Neural crest cell (in vitro differentiated cells): Measurements from ENCODE around the gene FAM229B. TPM values are rescaled to one million over a fixed set of nuclear protein-coding genes. Genes with fewer than 3 reads are reported as not detected.

Source experiments
- DNase-seq: peaks from one replicate; pipeline ENCODE4 v3.0.0; 2021; ENCODE audit warnings: low read depth, mixed read lengths, low spot score
- H3K27ac Mint-ChIP-seq: one replicate; pipeline ENCODE4 v1.8.0; 2021; ENCODE audit warnings: mild to moderate bottlenecking, mixed read lengths; ENCODE audit not compliant: unreplicated experiment
- H3K27me3 Mint-ChIP-seq: 2 replicates; pipeline ENCODE4 v1.8.0; 2021; ENCODE audit warnings: low read depth, mild to moderate bottlenecking, mixed read lengths
- H3K36me3 Mint-ChIP-seq: 2 replicates; pipeline ENCODE4 v1.8.0; 2021; ENCODE audit warnings: low read depth, mild to moderate bottlenecking, mixed read lengths
- H3K4me1 Mint-ChIP-seq: 2 replicates; pipeline ENCODE4 v1.8.0; 2021; ENCODE audit warnings: mixed read lengths
- H3K4me3 Mint-ChIP-seq: one replicate; pipeline ENCODE4 v1.8.0; 2021; ENCODE audit warnings: mild to moderate bottlenecking, mixed read lengths
- H3K9me3 Mint-ChIP-seq: 2 replicates; pipeline ENCODE4 v1.8.0; 2021; ENCODE audit warnings: mixed read lengths
- total RNA-seq: library from RNA; stranded (reverse); gene quantifications from 2 replicates; pipeline ENCODE4 v1.2.1, GENCODE V29; 2021
- TF ChIP-seq, protein P1 (sequence below): fragments of 200-600 bp; sonication (generic); conservative IDR thresholded peaks from 2 replicates; pipeline ENCODE4 v1.5.0; 2021; ENCODE audit warnings: antibody characterized with exemption, mild to moderate bottlenecking

The FAM229B gene
- total RNA-seq, 1 donor from 2014 or later = 30.3 TPM

DNA sequence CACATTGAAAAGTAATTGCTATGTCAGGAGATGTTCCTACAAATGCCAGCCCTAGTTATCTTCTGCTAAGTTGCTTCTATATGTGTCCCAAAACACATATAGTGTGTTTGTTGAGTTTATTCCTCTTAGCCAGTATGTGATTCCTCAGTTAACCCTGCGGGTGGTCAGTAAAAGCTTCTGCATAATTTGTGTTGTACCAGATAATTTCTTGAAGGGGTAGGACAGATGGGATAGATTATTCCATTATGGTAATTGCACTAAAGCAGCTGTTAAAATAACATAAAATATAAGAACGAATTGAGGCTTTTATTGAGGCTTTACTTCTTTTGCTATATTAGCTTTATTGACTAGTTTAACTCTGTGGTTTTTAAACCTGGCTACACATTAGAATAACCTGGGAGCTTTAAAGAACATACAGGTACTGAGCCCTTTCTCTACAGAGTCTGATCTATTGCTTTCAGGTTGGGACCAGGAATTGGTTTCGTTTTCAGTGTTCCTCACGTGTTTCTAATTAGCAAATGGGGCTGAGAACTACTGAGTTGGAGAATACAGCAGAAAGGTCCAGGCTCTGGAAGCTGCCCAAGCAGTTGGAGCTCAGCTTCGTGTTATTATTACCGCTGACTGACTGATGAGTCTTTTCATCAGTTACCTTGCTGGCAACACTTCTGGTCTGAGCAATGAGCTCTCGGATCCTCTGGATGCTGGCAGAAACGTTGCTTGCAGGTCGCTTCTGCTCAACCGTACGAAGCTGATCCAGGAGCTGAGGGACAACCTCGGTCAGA lies 56.9 kb downstream of the FAM229B start:
- no peak overlapping the region for H3K27ac Mint-ChIP-seq
- H3K9me3 Mint-ChIP-seq = no peaks in the 10 kb centered on the region

GRCh38 chr6:112145080-112145573 lies 57.7 kb downstream of the FAM229B start:
- no peaks in the 10 kb centered on the region for H3K9me3 Mint-ChIP-seq
- H3K36me3 Mint-ChIP-seq = no peaks in the 10 kb centered on the region
- H3K27me3 Mint-ChIP-seq = no peaks in the 10 kb centered on the region
- no peak overlapping the region for H3K4me3 Mint-ChIP-seq
- H3K27ac Mint-ChIP-seq = no peak overlapping the region
- H3K4me1 Mint-ChIP-seq = no peaks in the 10 kb centered on the region
- no peak for DNase-seq
- TF ChIP-seq, protein P1, sequence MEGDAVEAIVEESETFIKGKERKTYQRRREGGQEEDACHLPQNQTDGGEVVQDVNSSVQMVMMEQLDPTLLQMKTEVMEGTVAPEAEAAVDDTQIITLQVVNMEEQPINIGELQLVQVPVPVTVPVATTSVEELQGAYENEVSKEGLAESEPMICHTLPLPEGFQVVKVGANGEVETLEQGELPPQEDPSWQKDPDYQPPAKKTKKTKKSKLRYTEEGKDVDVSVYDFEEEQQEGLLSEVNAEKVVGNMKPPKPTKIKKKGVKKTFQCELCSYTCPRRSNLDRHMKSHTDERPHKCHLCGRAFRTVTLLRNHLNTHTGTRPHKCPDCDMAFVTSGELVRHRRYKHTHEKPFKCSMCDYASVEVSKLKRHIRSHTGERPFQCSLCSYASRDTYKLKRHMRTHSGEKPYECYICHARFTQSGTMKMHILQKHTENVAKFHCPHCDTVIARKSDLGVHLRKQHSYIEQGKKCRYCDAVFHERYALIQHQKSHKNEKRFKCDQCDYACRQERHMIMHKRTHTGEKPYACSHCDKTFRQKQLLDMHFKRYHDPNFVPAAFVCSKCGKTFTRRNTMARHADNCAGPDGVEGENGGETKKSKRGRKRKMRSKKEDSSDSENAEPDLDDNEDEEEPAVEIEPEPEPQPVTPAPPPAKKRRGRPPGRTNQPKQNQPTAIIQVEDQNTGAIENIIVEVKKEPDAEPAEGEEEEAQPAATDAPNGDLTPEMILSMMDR = no peak

More for the DNA sequence above, 56.9 kb downstream of the FAM229B start:
- no peak for DNase-seq
- TF ChIP-seq, protein P1 = no peak
- no peaks in the 10 kb centered on the region for H3K4me1 Mint-ChIP-seq
- H3K4me3 Mint-ChIP-seq = no peak overlapping the region
- H3K36me3 Mint-ChIP-seq = no peaks in the 10 kb centered on the region
- H3K27me3 Mint-ChIP-seq = no peaks in the 10 kb centered on the region

DNA sequence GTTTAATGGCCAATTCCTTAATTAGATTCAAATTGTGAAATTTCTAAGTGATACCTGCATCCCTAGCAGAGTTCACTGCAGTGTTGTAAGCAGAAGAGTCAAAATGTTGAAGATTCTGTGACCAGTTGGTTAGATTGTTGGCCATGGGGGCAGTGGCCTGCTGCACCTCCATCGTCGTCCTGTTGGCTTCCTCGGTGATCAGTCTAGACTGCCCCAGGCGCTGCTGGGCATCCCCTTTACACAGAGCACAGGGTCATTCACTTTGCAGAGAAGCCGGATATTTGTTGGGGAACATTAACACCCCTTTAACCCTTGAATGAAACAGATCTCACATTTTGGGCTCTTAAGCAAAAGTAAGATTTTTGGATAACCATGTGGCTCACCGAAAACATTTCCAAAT lies 60.7 kb downstream of the FAM229B start:
- no peaks in the 10 kb centered on the region for H3K36me3 Mint-ChIP-seq
- no peak overlapping the region for H3K27ac Mint-ChIP-seq
- H3K27me3 Mint-ChIP-seq = no peaks in the 10 kb centered on the region
- no peak overlapping the region for H3K4me3 Mint-ChIP-seq
- TF ChIP-seq, protein P1 = no peak
- H3K9me3 Mint-ChIP-seq = no peaks in the 10 kb centered on the region
- H3K4me1 Mint-ChIP-seq = no peaks in the 10 kb centered on the region
- no peak for DNase-seq

DNA sequence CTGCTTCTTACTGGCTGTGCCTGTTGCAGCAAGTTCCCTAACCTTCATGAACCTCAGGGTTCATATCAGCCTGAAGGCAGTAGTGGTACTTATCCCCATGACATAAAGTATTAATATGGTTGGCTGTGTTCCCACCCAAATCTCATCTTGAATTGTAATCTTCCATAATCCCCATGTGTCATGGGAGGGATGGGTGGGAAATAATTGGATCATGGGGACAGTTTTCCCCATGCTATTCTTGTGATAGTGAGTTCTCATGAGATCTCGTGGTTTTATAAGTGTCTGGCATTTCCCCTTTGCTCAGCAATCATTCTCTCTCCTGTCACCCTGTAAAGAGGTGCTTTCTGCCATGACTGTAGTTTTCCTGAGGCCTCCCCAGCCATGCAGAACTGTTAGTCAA lies 61.8 kb downstream of the FAM229B start:
- TF ChIP-seq, protein P1 = no peak
- no peaks in the 10 kb centered on the region for H3K36me3 Mint-ChIP-seq
- H3K4me1 Mint-ChIP-seq = no peaks in the 10 kb centered on the region
- no peak for DNase-seq
- no peaks in the 10 kb centered on the region for H3K27me3 Mint-ChIP-seq
- no peak overlapping the region for H3K4me3 Mint-ChIP-seq
- H3K27ac Mint-ChIP-seq = no peak overlapping the region
- H3K9me3 Mint-ChIP-seq = no peaks in the 10 kb centered on the region

DNA sequence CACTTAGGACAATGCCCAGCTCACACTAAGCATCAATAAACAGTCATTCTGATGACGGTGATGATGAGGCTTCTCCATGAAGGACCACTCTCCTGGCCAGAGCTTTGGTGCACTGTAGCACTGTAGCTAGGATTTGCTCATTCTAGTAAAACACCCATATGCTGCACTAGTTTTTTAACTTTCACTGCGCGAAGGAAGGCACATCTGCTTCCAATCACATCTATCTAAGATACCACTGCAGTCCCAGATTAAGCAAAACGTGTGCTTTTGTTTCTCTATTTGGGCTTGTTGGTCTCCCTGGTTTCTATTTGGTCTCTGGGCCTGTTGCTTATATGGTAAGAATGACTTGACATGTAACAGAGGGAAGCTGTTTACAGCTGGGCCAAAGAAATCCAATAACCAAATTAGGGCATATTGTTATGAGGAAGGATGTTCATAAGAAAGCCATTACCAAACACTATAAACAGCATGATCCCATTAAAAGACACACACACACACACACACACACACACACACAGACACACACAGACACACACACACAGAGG lies 62.4 kb downstream of the FAM229B start:
- Mint-ChIP-seq H3K4me3 (no peak overlapping the region), H3K9me3 (no peaks in the 10 kb centered on the region), H3K27me3 (no peaks in the 10 kb centered on the region), H3K27ac (no peak overlapping the region), H3K36me3 (no peaks in the 10 kb centered on the region), H3K4me1 (no peaks in the 10 kb centered on the region)
- TF ChIP-seq, protein P1 = no peak
- no peak for DNase-seq
